Mesodermal cell (in vitro differentiated cells): ENCODE measurements around the gene AATK.

Source experiments
- H3K27ac ChIP-seq: 2 replicates; pipeline ENCODE4 v1.7.0; 2013; ENCODE audit warnings: mild to moderate bottlenecking, low read depth, low read length, moderate library complexity; ENCODE audit not compliant: severe bottlenecking
- H3K36me3 ChIP-seq: 2 replicates; pipeline ENCODE4 v1.7.1; 2013; ENCODE audit warnings: mild to moderate bottlenecking, low read length, moderate library complexity; ENCODE audit not compliant: control insufficient read depth, insufficient read depth
- H3K4me1 ChIP-seq: one replicate; pipeline ENCODE4 v1.7.1; 2013; ENCODE audit warnings: mild to moderate bottlenecking, low read length; ENCODE audit not compliant: insufficient read depth, control insufficient read depth, poor library complexity, severe bottlenecking
- H3K4me3 ChIP-seq: 2 replicates; pipeline ENCODE4 v1.7.0; 2013; ENCODE audit warnings: low read length, control low read depth, mild to moderate bottlenecking; ENCODE audit not compliant: insufficient read depth, poor library complexity, severe bottlenecking; ENCODE audit errors: extremely low read depth
- H3K9me3 ChIP-seq: 2 replicates; pipeline ENCODE4 v1.7.1; 2013; ENCODE audit warnings: mild to moderate bottlenecking, low read length, moderate library complexity; ENCODE audit not compliant: control insufficient read depth
- WGBS, 2 experiments: methylation state at CpG; one replicate each; pipeline ENCODE4 v1.1.5; 2013; ENCODE audit warnings: missing lambda C conversion rate in 2 of 2; ENCODE audit not compliant: insufficient coverage in 2 of 2; 5-methylcytosine and 5-hydroxymethylcytosine counted together

Gene AATK

DNA sequence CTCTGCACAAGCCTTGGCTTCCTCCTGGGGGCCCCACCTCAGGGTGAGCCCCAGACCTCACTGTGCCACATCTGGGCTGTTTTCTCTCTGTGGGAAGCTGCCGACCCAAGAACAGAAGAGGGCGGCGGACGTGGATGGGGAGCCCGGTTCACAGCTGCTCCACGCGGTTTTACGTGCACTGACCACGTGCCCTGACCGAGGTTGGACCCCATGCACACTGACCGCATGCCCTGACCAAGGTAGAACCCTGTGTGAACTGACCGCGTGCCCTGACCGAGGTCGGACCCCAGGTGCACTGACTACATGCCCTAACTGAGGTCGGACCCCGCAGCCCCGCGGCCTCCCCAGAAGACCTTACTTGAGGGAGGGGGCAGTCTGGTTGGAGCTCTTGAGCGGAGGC, 37.1 kb upstream of the AATK start:
- Histone ChIP-seq H3K36me3 (peaks cover 21% of the 10 kb centered on the region), H3K4me1 (peaks cover 2% of the 10 kb centered on the region), H3K27ac (no peak overlapping the region), H3K4me3 (no peak overlapping the region), H3K9me3 (no peaks in the 10 kb centered on the region)
- 95 to 97% methylated on average over 20 of the region's 20 CpGs for WGBS, 2 experiments

GRCh38 chr17:81202318-81202717, 36.3 kb upstream of the AATK start:
- peaks cover 2% of the 10 kb centered on the region for H3K4me1 ChIP-seq
- WGBS, 2 experiments = 96 to 98% methylated on average over 10 of the region's 10 CpGs
- no peak overlapping the region for H3K27ac ChIP-seq
- no peak overlapping the region for H3K4me3 ChIP-seq
- H3K36me3 ChIP-seq = peaks cover 20% of the 10 kb centered on the region
- no peaks in the 10 kb centered on the region for H3K9me3 ChIP-seq

DNA sequence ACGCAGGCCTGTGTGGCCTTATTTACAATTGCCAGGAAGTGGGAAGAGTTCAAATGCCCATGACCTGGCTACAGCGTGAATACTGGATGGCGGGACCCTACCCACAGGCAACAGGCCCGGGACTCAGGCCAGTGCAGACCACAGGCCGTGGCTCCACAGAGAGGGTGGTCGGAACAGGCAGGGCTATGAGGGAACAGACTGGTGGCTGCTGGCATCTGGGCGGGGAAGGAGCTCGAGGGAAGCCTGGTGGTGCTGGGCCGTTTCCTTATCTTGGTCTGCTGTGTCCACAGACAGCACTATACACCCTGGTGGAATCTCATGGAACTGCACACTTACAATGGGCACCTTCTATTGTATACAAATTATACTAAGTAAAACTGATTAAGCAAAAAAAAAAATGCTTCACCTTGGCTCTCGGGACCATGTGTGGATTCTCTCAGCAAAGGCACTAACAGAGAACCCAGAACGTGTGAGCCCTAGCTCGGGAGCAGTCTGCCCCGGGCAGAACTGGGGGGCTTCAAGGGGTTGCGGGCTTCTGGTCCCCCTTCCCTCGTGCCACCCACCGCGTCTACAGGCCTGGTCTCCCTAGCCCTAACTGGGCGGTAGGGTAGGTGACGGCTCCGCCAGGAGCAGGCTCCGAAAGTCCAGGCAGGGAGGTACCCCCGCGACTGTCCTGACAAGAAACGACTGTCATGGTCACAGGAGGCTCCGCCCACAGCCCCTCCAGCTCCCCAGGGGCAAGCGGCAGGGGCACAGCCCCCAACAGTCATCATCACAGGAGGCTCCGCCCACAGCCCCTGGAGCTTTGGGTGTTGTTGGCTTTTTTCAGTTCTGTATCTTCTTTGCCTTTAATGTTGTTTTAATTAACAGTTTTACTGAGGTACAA, 34.9 kb upstream of the AATK start:
- Histone ChIP-seq H3K36me3 (peaks cover 22% of the 10 kb centered on the region), H3K9me3 (no peaks in the 10 kb centered on the region), H3K4me1 (peaks cover 2% of the 10 kb centered on the region), H3K4me3 (no peak overlapping the region), H3K27ac (no peak overlapping the region)
- WGBS, 2 experiments = 89 to 95% methylated on average over 24 to 25 of the region's 27 CpGs

- Histone ChIP-seq H3K4me1 (peaks cover 2% of the 10 kb centered on the region), H3K9me3 (no peaks in the 10 kb centered on the region), H3K27ac (no peak overlapping the region), H3K36me3 (peaks cover 22% of the 10 kb centered on the region), H3K4me3 (no peak overlapping the region)
- 95 to 97% methylated on average over 18 of the region's 18 CpGs for WGBS, 2 experiments
Measured at GRCh38 chr17:81200201-81200600, 34.2 kb upstream of the AATK start.

- Histone ChIP-seq H3K36me3 (peaks cover 22% of the 10 kb centered on the region), H3K4me1 (peaks cover 2% of the 10 kb centered on the region), H3K9me3 (no peaks in the 10 kb centered on the region), H3K4me3 (no peak overlapping the region), H3K27ac (no peak overlapping the region)
- WGBS, 2 experiments = 95% methylated on average over 18 of the region's 18 CpGs
Measured at GRCh38 chr17:81199482-81199830, 33.4 kb upstream of the AATK start.

- Histone ChIP-seq H3K4me1 (peaks cover 4% of the 10 kb centered on the region), H3K4me3 (no peak overlapping the region), H3K9me3 (no peaks in the 10 kb centered on the region), H3K27ac (no peak overlapping the region), H3K36me3 (peaks cover 22% of the 10 kb centered on the region)
- WGBS, 2 experiments = 91 to 95% methylated on average over 15 to 21 of the region's 22 CpGs
Measured at GRCh38 chr17:81198826-81199481, 32.9 kb upstream of the AATK start.

DNA sequence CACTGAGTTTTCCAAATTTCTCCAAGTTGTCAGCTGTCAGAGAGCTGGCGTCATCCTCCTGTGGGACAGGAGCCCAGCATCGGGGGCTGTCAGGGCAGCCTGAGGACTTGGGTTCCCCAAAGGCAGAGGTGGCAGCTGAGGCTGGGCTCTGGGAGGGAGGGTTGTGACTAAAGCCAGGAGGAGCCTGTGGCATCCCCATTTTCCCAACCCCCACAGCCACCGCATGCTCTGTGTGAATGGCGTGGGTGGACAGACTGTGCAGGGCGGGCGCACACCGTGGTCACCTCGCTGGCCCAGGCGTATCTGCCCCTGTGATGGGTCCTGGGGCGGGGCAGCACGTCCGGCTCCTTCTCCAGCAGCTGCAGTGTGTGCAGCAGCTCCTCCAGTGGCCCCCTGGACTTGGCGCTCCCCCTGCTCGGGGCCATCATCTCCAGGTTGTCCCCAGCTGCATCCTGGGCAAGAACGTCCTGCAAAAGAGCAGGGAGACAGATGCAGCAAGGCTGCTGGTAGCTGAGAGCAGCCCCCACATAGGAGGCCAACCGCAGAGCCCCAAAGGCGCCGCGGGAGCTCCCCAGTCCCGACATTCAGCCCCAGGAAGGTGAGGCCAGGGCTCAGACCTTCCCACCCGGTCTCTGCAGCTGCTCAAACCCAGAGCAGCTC, 31.9 kb upstream of the AATK start:
- H3K27ac ChIP-seq = no peak overlapping the region
- 95 to 98% methylated on average over 21 of the region's 21 CpGs for WGBS, 2 experiments
- peaks cover 25% of the 10 kb centered on the region for H3K36me3 ChIP-seq
- H3K9me3 ChIP-seq = no peaks in the 10 kb centered on the region
- H3K4me3 ChIP-seq = no peak overlapping the region
- H3K4me1 ChIP-seq = peaks cover 7% of the 10 kb centered on the region

- Histone ChIP-seq H3K4me1 (peaks cover 7% of the 10 kb centered on the region), H3K9me3 (no peaks in the 10 kb centered on the region), H3K4me3 (no peak overlapping the region), H3K36me3 (peaks cover 24% of the 10 kb centered on the region), H3K27ac (no peak overlapping the region)
- WGBS, 2 experiments = 87 to 93% methylated on average over 5 to 14 of the region's 14 CpGs
Measured at GRCh38 chr17:81197409-81197795, 31.4 kb upstream of the AATK start.

DNA sequence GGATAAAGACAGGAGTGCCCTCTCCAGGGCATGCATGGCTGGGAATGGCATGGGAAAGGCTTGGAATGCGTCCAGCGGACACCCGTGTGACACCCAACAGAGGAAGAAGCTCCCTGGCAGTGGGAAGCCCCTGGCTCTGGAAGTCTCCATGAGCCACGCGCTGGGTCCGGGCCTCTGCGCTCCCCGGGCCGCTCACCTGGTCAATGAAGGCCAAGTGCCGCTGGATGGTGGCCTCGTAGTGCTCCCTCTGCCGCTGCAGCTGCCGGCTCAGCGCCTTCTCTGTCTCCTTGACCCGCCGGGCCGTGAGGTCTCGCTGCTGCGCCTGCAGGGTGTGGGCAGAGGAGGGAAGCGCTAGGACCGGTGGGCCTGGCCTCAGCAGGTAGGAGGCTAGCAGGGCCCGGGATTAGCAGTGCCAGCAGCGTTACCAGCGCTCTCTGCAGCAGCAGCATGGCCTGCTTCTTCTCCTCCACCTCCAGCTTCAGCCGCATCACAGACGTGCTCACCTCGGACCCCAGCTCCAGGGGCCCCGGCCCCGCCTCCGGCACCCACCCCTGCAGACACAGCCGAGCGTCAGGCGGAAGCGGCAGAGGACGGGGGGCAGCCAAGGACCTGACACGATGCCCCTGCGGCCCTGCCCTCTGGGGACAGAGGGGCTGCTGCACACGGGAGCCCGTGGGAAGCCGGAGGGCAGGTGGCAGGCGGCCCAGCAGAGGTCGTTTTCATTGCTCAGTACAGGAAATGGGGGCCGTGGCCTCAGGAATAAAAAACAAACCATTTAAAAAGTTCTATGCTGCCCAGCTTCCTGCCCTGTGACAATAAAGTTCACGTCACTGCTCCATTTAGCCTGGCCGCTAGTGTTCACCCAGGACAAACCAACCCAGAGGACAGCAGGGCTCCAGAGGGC, 30.7 kb upstream of the AATK start:
- 95 to 96% methylated on average over 27 to 44 of the region's 45 CpGs for WGBS, 2 experiments
- H3K36me3 ChIP-seq = peaks cover 20% of the 10 kb centered on the region

GRCh38 chr17:81195941-81196495, 30.0 kb upstream of the AATK start:
- Histone ChIP-seq H3K27ac (no peak overlapping the region), H3K4me3 (no peak overlapping the region), H3K4me1 (peaks cover 6% of the 10 kb centered on the region), H3K36me3 (peaks cover 20% of the 10 kb centered on the region), H3K9me3 (no peaks in the 10 kb centered on the region)
- WGBS, 2 experiments = 89 to 93% methylated on average over 12 of the region's 14 CpGs

More for the DNA sequence above, 30.7 kb upstream of the AATK start:
- H3K9me3 ChIP-seq = no peaks in the 10 kb centered on the region
- peaks cover 7% of the 10 kb centered on the region for H3K4me1 ChIP-seq
- H3K4me3 ChIP-seq = no peak overlapping the region
- H3K27ac ChIP-seq = no peak overlapping the region
